Measurements from ENCODE around the gene SH2D3C.

DNA sequence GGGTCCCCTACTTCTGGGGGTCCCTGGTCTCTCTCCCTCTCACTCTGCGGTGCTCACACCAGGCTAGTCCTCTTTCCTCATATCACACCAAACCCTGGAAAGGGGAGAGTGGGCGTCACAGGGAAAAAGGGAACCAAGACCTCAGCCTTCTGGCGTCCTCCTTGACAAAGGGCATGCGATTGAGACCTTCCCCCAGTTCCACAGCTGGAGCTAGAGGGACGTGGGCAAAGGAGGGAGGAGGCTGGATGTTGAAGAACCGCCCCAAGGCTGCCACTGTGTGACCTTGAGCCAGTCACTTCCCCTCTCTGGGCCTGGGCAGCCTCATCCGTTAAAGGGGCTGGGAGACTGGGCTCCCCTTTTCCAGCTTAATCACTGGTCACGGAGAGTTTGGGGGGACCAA is 24.8 kb downstream of the SH2D3C start:
- TF ChIP-seq CTCF (conservative IDR thresholded peaks at IDR 0.05) (no peak), EZH2 (IDR thresholded peaks at IDR 0.05; ENCODE audit: low read depth) (no peak)
